PFSK-1 (cell line): ENCODE measurements around the gene EME1.

Experiments used
- FOXP2 ChIP-seq: optimal IDR thresholded peaks from 2 replicates; pipeline ENCODE3; 2011; ENCODE audit warnings: borderline replicate concordance, control low read depth, inconsistent platforms; ENCODE audit not compliant: insufficient read depth; ENCODE audit errors: extremely low read length, extremely low read depth
- POLR2AphosphoS5 ChIP-seq: IDR thresholded peaks from 2 replicates; pipeline ENCODE4 v1.6.1; 2012; ENCODE audit warnings: low read depth, mild to moderate bottlenecking, control low read depth, low read length, moderate library complexity
- SIN3A ChIP-seq: IDR thresholded peaks from 2 replicates; pipeline ENCODE4 v1.6.1; 2012; ENCODE audit warnings: mild to moderate bottlenecking, low read length, moderate library complexity, borderline replicate concordance; ENCODE audit not compliant: insufficient read depth
- TAF1 ChIP-seq: IDR thresholded peaks from 2 replicates; pipeline ENCODE4 v1.6.1; 2012; ENCODE audit warnings: low read length, control low read depth, borderline replicate concordance; ENCODE audit not compliant: insufficient read depth
- TF ChIP-seq, protein P1 (sequence below), 2 experiments: IDR thresholded peaks; 2 replicates each; pipeline versions ENCODE4 v1.6.1 to v1.8.0; 2011 to 2012; ENCODE audit warnings: low read depth in 2 of 2, low read length in 2 of 2, control low read depth in 1 of 2, inconsistent platforms in 1 of 2, mild to moderate bottlenecking in 1 of 2, moderate library complexity in 1 of 2; ENCODE audit not compliant: insufficient read depth in 1 of 2

Gene EME1

DNA sequence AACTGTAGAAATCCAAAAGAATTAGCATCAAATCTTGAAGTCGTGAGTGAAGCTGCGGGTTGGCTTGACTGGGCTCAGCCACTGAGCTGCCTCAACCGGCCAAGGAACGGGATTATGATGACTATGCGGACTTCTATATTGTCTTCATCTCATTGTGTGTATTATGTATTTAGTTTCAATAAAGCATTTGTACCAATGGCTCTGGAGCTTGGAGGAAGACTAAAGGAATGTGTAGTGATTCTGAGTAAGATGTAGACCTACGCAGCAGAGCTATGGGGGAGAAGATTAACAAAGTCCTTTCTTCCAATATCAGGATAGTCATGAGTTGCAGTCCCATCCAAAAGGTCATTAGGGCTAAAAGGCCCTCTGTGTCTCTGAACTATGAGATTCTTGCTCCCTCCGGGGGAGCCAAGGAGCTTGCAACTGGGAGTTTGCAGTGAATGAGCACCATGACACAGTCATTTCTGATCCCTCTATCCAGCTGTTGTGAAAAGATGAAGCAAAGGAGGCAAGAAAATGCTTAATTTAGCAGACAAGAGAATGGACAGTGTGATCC is 8.3 kb downstream of the EME1 start:
- TF ChIP-seq, protein P1, sequence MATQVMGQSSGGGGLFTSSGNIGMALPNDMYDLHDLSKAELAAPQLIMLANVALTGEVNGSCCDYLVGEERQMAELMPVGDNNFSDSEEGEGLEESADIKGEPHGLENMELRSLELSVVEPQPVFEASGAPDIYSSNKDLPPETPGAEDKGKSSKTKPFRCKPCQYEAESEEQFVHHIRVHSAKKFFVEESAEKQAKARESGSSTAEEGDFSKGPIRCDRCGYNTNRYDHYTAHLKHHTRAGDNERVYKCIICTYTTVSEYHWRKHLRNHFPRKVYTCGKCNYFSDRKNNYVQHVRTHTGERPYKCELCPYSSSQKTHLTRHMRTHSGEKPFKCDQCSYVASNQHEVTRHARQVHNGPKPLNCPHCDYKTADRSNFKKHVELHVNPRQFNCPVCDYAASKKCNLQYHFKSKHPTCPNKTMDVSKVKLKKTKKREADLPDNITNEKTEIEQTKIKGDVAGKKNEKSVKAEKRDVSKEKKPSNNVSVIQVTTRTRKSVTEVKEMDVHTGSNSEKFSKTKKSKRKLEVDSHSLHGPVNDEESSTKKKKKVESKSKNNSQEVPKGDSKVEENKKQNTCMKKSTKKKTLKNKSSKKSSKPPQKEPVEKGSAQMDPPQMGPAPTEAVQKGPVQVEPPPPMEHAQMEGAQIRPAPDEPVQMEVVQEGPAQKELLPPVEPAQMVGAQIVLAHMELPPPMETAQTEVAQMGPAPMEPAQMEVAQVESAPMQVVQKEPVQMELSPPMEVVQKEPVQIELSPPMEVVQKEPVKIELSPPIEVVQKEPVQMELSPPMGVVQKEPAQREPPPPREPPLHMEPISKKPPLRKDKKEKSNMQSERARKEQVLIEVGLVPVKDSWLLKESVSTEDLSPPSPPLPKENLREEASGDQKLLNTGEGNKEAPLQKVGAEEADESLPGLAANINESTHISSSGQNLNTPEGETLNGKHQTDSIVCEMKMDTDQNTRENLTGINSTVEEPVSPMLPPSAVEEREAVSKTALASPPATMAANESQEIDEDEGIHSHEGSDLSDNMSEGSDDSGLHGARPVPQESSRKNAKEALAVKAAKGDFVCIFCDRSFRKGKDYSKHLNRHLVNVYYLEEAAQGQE (IDR thresholded peaks at IDR 0.05; ENCODE audit: insufficient read depth in 1 of 2, low read depth in 2 of 2, low read length in 2 of 2) = no peak
- 0 out of 2 replicates have a peak, but pooled peaks have one; percentile 15 for TF ChIP-seq POLR2AphosphoS5

DNA sequence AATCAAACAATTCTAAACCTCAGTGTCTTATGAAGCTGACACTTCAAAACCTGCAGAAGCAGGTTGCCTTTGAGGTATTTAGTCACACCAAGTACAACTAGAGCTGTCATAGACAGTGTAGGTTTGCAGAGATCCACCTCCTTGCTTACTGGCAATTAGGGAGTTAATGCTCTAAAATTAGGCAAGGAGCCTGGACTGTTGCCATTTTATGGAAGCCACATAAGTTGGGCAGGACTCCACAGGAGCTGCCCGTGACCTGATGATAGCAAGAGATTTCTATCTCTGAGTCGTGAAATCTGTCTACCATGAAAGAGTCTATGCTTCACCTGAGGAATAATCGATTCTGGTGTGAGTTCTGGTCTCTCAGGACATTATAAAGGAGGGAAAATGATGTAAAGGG is 8.9 kb downstream of the EME1 start:
- TF ChIP-seq, protein P1 (IDR thresholded peaks at IDR 0.05; ENCODE audit: insufficient read depth in 1 of 2, low read depth in 2 of 2, low read length in 2 of 2) = no peak
- TF ChIP-seq FOXP2 (no peak), SIN3A (no peak), TAF1 (no peak), POLR2AphosphoS5 (no peak)

DNA sequence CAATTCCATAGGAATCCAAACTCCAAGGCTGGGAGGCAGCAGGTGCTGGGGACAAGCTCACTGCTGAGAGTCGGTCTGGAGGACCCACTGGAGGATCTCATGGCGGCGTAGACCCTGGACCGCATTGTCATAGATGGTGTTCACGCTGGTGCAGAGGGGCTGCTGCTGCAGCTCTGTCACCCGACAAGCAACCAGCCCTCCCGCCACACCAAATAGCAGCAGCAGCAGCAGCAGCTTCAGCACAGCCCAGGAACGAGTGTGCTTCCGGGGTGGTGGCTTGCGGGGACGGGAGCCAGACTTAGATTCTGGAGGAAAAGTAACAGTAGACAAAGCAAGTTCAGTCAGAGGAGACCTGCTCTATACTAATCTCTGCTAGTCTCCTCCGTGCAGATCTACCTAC is 9.9 kb downstream of the EME1 start:
- TF ChIP-seq POLR2AphosphoS5 (no peak), FOXP2 (no peak)

DNA sequence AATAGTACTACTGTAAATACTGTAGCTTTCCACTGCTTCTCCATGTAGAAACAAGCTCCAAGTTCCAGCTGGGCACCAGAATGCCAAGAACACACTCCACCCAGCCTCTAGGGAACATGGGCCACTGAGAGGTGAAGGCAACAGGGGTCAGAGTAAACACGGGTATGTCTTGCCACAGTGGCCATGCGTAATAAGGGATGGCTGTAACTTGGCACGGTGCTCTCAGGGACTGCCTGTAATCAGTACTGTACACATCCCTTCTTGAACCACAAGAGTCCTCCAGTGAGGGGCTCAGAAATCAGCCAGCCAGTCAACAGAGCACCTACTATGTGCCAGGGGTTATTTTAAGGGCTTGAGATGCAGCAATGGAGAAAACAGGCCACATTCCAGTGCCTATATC is 13.5 kb downstream of the EME1 start:
- no peak for TF ChIP-seq FOXP2
- TF ChIP-seq SIN3A = no peak
- TF ChIP-seq TAF1 = no peak
- no peak; the same call in 1 of the 2 replicates for TF ChIP-seq POLR2AphosphoS5
- TF ChIP-seq, protein P1 (IDR thresholded peaks at IDR 0.05; ENCODE audit: insufficient read depth in 1 of 2, low read depth in 2 of 2, low read length in 2 of 2) = no peak

DNA sequence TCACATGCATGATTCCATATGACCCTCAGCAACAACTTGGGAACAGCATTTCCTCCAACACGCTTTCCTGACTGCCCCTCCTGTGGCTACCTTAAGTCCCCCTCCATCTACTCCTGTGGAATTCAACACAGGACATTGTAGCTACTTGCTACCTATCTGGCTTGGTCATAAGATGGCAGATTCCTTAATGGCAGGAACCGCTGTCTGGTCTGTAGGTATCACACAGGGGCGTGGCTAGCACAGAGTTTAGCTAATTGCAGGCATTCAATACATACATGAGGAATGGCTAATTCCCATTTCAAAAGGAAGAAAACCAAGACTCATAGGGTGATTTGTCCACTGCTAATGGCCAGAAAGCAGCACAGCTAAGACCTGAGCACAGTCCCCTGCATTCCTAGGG is 15.7 kb downstream of the EME1 start:
- no peak for TF ChIP-seq TAF1
- no peak for TF ChIP-seq SIN3A
- TF ChIP-seq, protein P1 (IDR thresholded peaks at IDR 0.05; ENCODE audit: insufficient read depth in 1 of 2, low read depth in 2 of 2, low read length in 2 of 2) = no peak
- TF ChIP-seq FOXP2 = no peak
- TF ChIP-seq POLR2AphosphoS5 = no peak

DNA sequence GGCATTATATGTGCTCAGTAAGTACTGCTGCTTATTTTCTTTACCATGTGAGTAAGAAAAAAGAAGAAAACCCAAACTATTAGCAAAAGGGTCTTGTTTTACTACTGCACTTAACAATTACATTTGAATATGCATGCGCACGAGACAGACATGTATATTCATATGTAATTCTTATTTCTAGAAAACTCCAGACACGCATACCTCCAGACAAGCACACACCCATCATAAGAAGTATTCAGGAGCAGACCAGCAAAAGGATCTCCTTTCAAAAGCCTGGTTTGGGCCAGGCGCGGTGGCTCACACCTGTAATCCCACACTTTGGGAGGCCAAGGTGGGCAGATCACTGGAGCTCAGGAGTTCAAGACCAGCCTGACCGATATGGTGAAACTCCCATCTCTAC is 16.5 kb downstream of the EME1 start:
- no peak for TF ChIP-seq TAF1
- TF ChIP-seq POLR2AphosphoS5 = no peak
- TF ChIP-seq SIN3A = no peak
- no peak for TF ChIP-seq FOXP2
- TF ChIP-seq, protein P1 (IDR thresholded peaks at IDR 0.05; ENCODE audit: insufficient read depth in 1 of 2, low read depth in 2 of 2, low read length in 2 of 2) = no peak
